Measurements from ENCODE around the gene EDIL3. TPM values are rescaled to one million over a fixed set of nuclear protein-coding genes. Genes with fewer than 3 reads are reported as not detected.

The EDIL3 gene
- total and polyA plus RNA-seq, 12 donors: 4.6 to 59.7 (median 13.7) TPM

GRCh38 chr5:84430079-84430478 lies 45.4 kb upstream of the EDIL3 start:
- intact Hi-C loops (cut with DNase I): no loop called here
- no peaks in the 10 kb centered on the region for H3K9me3 ChIP-seq (replicated peaks in 1 of 3)
- no peaks in the 10 kb centered on the region for H3K4me1 ChIP-seq (replicated peaks in 1 of 2)
- no peak for DNase-seq
- no peaks in the 10 kb centered on the region for H3K27me3 ChIP-seq
- no peak for TF ChIP-seq CTCF (IDR thresholded peaks at IDR 0.05)
- H3K4me3 ChIP-seq: no peak overlapping the region
- H3K36me3 ChIP-seq (replicated peaks in 1 of 2): no peaks in the 10 kb centered on the region
- no peak overlapping the region for H3K27ac ChIP-seq

GRCh38 chr5:84425365-84425881 lies 40.7 kb upstream of the EDIL3 start:
- Histone ChIP-seq H3K27me3 (no peaks in the 10 kb centered on the region), H3K4me3 (no peak overlapping the region), H3K36me3 (replicated peaks in 1 of 2) (no peaks in the 10 kb centered on the region), H3K27ac (no peak overlapping the region), H3K4me1 (replicated peaks in 1 of 2) (no peaks in the 10 kb centered on the region), H3K9me3 (replicated peaks in 1 of 3) (no peaks in the 10 kb centered on the region)
- intact Hi-C loops (cut with DNase I): no loop called here
- WGBS, 4 donors: 59 to 75% (median 61%) methylated on average over 1 of the region's 1 CpG
- TF ChIP-seq CTCF (IDR thresholded peaks at IDR 0.05): no peak
- no peak for TF ChIP-seq POLR2A (IDR thresholded peaks at IDR 0.05)
- no peak for DNase-seq

GRCh38 chr5:84419742-84420141 lies 35.1 kb upstream of the EDIL3 start:
- H3K4me3 ChIP-seq: no peak overlapping the region
- H3K4me1 ChIP-seq (replicated peaks in 1 of 2): no peaks in the 10 kb centered on the region
- TF ChIP-seq POLR2A (IDR thresholded peaks at IDR 0.05) (no peak), CTCF (IDR thresholded peaks at IDR 0.05) (no peak)
- H3K27ac ChIP-seq: no peak overlapping the region
- intact Hi-C loops (cut with DNase I): no loop called here
- no peaks in the 10 kb centered on the region for H3K36me3 ChIP-seq (replicated peaks in 1 of 2)
- H3K27me3 ChIP-seq: no peaks in the 10 kb centered on the region
- 72 to 82% (median 78%) methylated on average over 3 of the region's 3 CpGs for WGBS, 4 donors
- no peaks in the 10 kb centered on the region for H3K9me3 ChIP-seq (replicated peaks in 1 of 3)
- no peak for DNase-seq

DNA sequence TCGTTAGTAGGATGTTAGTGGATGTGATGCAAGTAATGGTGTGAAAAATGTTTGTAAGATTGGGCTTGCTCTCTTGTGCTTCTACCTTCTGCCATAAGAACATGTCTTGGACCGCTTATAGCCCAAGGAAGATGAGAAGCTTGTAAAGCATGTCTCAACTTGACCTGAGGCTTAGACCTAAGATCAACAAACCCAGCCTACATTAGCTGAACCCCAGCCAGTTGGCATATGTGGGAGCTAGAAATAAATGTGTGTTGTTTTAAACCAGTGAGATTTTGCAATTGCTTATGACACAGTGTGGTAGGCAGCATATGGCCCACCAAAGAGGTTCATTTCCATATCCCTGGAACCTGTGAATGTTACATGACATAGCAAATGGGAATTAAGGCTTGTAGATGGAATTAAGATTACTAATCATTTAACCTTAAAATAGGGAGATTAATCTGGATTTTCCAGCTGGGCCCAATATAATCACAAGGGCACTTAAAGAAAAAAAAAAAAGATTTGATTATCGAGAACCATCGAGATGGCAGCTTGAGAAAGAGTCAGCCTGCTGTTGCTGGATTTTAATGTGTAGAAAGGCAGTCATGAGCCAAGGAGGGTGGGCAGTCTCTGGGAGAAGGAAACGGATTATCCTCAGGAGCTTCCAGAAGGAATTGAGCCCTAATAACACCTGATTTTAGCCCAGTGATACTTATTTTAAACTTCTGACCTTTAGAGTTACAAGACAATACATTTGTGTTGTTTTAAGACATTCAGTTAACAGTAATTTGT lies 27.3 kb upstream of the EDIL3 start:
- H3K4me1 ChIP-seq (replicated peaks in 1 of 2): no peaks in the 10 kb centered on the region
- DNase-seq: no peak
- H3K4me3 ChIP-seq: no peak overlapping the region
- no peaks in the 10 kb centered on the region for H3K9me3 ChIP-seq (replicated peaks in 1 of 3)
- intact Hi-C loops (cut with DNase I): no loop called here
- no peak for TF ChIP-seq CTCF (IDR thresholded peaks at IDR 0.05)
- TF ChIP-seq POLR2A (IDR thresholded peaks at IDR 0.05): no peak
- no peaks in the 10 kb centered on the region for H3K36me3 ChIP-seq (replicated peaks in 1 of 2)
- H3K27ac ChIP-seq: no peak overlapping the region
- 87 to 92% (median 91%) methylated on average over 5 of the region's 5 CpGs for WGBS, 4 donors
- H3K27me3 ChIP-seq: no peaks in the 10 kb centered on the region
